Activated CD4-positive, CD25-positive, alpha-beta regulatory T cell treated with anti-CD3 and anti-CD28 coated beads, Interleukin-2, amount 50 U/mL, for 72 hours (primary cell): ENCODE data around the gene NME8.
"Not testable (repeated sequence)": the region's sequence is repeated elsewhere in the genome, so short reads cannot be mapped to it uniquely, and the experiment has no call there.

Experiments
- DNase-seq: peaks from one replicate; pipeline ENCODE4 v3.0.0; 2021

NME8 gene

GRCh38 chr7:37848297-37848696, at the start of gene NME8:
Gene NME8 (plus strand): TSS chr7:37848597. CDS start chr7:37850267, 1,670 bp downstream.
- DNase-seq = no peak

GRCh38 chr7:37806152-37806551, 42.2 kb upstream of the NME8 start:
- no peak for DNase-seq

GRCh38 chr7:37812161-37812580, 36.2 kb upstream of the NME8 start:
- not testable (repeated sequence) for DNase-seq

GRCh38 chr7:37815671-37816371, 32.6 kb upstream of the NME8 start:
- no peak for DNase-seq

- no peak for DNase-seq
Observed at GRCh38 chr7:37816922-37817590, 31.3 kb upstream of the NME8 start.

GRCh38 chr7:37817591-37817960, 30.8 kb upstream of the NME8 start:
- no peak for DNase-seq

- DNase-seq = no peak
Observed at GRCh38 chr7:37817996-37818720, 30.2 kb upstream of the NME8 start.

GRCh38 chr7:37820708-37821468, 27.5 kb upstream of the NME8 start:
- no peak for DNase-seq

GRCh38 chr7:37822946-37823345, 25.5 kb upstream of the NME8 start:
- no peak for DNase-seq

GRCh38 chr7:37823557-37823956, 24.8 kb upstream of the NME8 start:
- no peak for DNase-seq

GRCh38 chr7:37825038-37825437, 23.4 kb upstream of the NME8 start:
- DNase-seq = no peak

GRCh38 chr7:37826825-37827224, 21.6 kb upstream of the NME8 start:
- DNase-seq = no peak

- DNase-seq = no peak
Observed at GRCh38 chr7:37831244-37831643, 17.2 kb upstream of the NME8 start.

GRCh38 chr7:37832194-37832593, 16.2 kb upstream of the NME8 start:
- no peak for DNase-seq

- no peak for DNase-seq
Observed at GRCh38 chr7:37833107-37833817, 15.1 kb upstream of the NME8 start.

- DNase-seq = no peak
Observed at GRCh38 chr7:37833818-37834146, 14.6 kb upstream of the NME8 start.

- DNase-seq = no peak
Observed at GRCh38 chr7:37853468-37853867, 5.1 kb downstream of the NME8 start.

- DNase-seq = no peak
Observed at GRCh38 chr7:37882086-37882485, 33.7 kb downstream of the NME8 start.

- no peak for DNase-seq
Observed at GRCh38 chr7:37893359-37893758, 45.0 kb downstream of the NME8 start.

GRCh38 chr7:37894671-37895070, 46.3 kb downstream of the NME8 start:
- DNase-seq = no peak

GRCh38 chr7:37899712-37900247, 51.4 kb downstream of the NME8 start:
- DNase-seq = no peak

- DNase-seq = no peak
Observed at GRCh38 chr7:37901236-37901827, 52.9 kb downstream of the NME8 start.
